Natural killer cell (primary cell): ENCODE results near the gene RSRC1. TPM values are rescaled to one million over a fixed set of nuclear protein-coding genes. Genes with fewer than 3 reads are reported as not detected.

ENCODE experiments used
- ATAC-seq, 3 donors: fragments of 150-1000 bp in 2 of 3; fragments of 200-7000 bp in 1 of 3; cut with Tn5 transposase; 1 replicate in 1 of 3; 2 replicates in 2 of 3; pipeline ENCODE4 v1.10.0; 2021; ENCODE audit warnings: mild to moderate bottlenecking in 2 of 3, moderate library complexity in 2 of 3
- DNase-seq, 2 donors: peaks; one replicate each; pipeline versions ENCODE4 v3.0.0 to v3.0.0-alpha.2; 2013 to 2021; ENCODE audit warnings: mixed read lengths in 1 of 2
- H3K27ac ChIP-seq: one replicate; pipeline ENCODE4 v1.5.1; 2013; ENCODE audit warnings: mild to moderate bottlenecking, low read length
- H3K27me3 ChIP-seq: one replicate; pipeline ENCODE4 v1.6.1; 2013; ENCODE audit warnings: low read length; ENCODE audit not compliant: control insufficient read depth, insufficient read depth
- H3K36me3 ChIP-seq: one replicate; pipeline ENCODE4 v1.6.1; 2013; ENCODE audit warnings: low read length; ENCODE audit not compliant: control insufficient read depth, insufficient read depth
- H3K4me1 ChIP-seq: one replicate; pipeline ENCODE4 v1.6.1; 2013; ENCODE audit warnings: low read length; ENCODE audit not compliant: control insufficient read depth, insufficient read depth
- H3K4me3 ChIP-seq: one replicate; pipeline ENCODE4 v1.5.1; 2013; ENCODE audit warnings: low read length
- H3K9me3 ChIP-seq: one replicate; pipeline ENCODE4 v1.6.1; 2013; ENCODE audit warnings: low read length; ENCODE audit not compliant: control insufficient read depth, insufficient read depth
- H3K27ac Mint-ChIP-seq, 2 donors: one replicate each; pipeline ENCODE4 v1.8.0; 2022; ENCODE audit warnings: mild to moderate bottlenecking in 2 of 2, mixed read lengths in 2 of 2, moderate library complexity in 1 of 2
- H3K27me3 Mint-ChIP-seq, 2 donors: one replicate each; pipeline ENCODE4 v1.8.0; 2022; ENCODE audit warnings: low read depth in 2 of 2, mixed read lengths in 2 of 2
- H3K36me3 Mint-ChIP-seq: one replicate; pipeline ENCODE4 v1.8.0; 2022; ENCODE audit warnings: mixed read lengths
- H3K4me1 Mint-ChIP-seq, 2 donors: one replicate each; pipeline ENCODE4 v1.8.0; 2022; ENCODE audit warnings: mixed read lengths in 2 of 2
- H3K4me3 Mint-ChIP-seq: one replicate; pipeline ENCODE4 v1.8.0; 2022; ENCODE audit warnings: mild to moderate bottlenecking, moderate library complexity, mixed read lengths
- H3K9me3 Mint-ChIP-seq, 2 donors: one replicate each; pipeline ENCODE4 v1.8.0; 2022; ENCODE audit warnings: mixed read lengths in 2 of 2
- CTCF ChIP-seq: fragments of 200-600 bp; IDR thresholded peaks from one replicate; pipeline ENCODE4 v1.8.0; 2022; ENCODE audit warnings: antibody characterized with exemption
- WGBS: methylation state at CpG from one replicate; pipeline ENCODE4 v1.1.7; 2013; ENCODE audit warnings: missing lambda C conversion rate; ENCODE audit not compliant: insufficient coverage; 5-methylcytosine and 5-hydroxymethylcytosine counted together
- intact Hi-C: fragments of 100-400 bp; cut with micrococcal nuclease; formaldehyde crosslinking; loops from one replicate; pipeline ENCODE4 v1.14.2; 2022
- total RNA-seq, 4 donors: library from RNA; stranded (reverse); fragments of 120-200 nt in 1 of 4; gene quantifications; one replicate each; pipeline versions ENCODE4 v1.2.3 to v1.2.4, GENCODE V29; 2013 to 2022

RSRC1 gene
- total RNA-seq, 3 donors from 2014 or later (not counting 1 experiment from before 2014, with no cell fraction given) = 37.3 to 41.1 (median 37.6) TPM

GRCh38 chr3:158471639-158472294, 361.9 kb downstream of the RSRC1 start:
- no peaks in the 10 kb centered on the region for H3K9me3 ChIP-seq
- intact Hi-C loops = no loop called here
- no peak overlapping the region for H3K27ac ChIP-seq
- H3K4me3 ChIP-seq = no peak overlapping the region
- H3K4me1 ChIP-seq = no peaks in the 10 kb centered on the region
- Mint-ChIP-seq H3K4me3 (no peak overlapping the region), H3K4me1 (no peaks in the 10 kb centered on the region), H3K9me3 (no peaks in the 10 kb centered on the region), H3K27me3 (no peaks in the 10 kb centered on the region), H3K27ac (no peak overlapping the region), H3K36me3 (no peaks in the 10 kb centered on the region)
- DNase-seq (no peak), ATAC-seq (no peak)
- H3K27me3 ChIP-seq = no peaks in the 10 kb centered on the region
- no peaks in the 10 kb centered on the region for H3K36me3 ChIP-seq
- no peak for TF ChIP-seq CTCF
- WGBS = 92% methylated on average over 1 of the region's 3 CpGs

DNA sequence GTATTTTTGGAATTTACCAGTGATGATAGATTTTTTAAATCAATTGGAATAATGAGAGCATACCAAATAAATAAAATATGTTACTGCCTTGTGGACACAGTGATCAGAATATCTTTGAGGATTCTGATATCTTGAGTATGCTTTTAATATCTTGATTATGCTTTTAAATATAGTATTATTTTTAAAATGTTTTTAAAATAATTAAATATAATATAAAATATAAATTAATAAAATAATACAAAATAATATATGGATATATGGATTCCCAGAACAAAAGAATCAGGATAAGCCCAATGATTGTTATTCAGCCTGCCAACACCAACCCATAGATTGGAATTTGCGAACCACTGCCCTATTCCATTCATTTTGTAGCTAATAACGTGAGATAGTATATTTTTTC, 369.2 kb downstream of the RSRC1 start:
- intact Hi-C loops = no loop called here

DNA sequence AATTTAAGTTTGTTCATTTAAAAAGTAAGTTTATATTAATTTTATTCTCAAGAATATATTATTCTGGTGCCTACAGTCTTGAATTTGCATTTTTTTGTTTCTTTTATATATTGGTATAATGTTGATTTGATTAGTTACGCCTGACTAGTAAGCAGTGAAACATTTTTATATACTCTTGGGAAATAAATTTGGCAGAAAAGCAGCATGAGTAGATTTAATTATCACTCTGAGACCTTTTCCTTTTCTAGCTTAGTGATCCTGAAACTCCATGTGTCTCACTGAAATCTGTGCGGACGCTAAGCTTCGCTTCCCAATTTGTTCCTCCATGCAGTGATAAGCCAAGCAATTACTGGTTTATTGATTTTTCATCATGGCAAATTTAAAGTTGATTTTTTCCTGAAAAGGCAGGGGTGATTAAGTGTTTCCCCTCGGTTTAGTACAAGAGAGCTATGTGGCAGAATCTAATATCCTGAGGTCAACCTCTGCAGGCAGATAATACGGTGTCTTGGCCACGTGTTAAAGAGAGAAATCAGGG, 373.9 kb downstream of the RSRC1 start:
- no peaks in the 10 kb centered on the region for H3K27me3 ChIP-seq
- H3K4me3 Mint-ChIP-seq = no peak overlapping the region
- H3K36me3 Mint-ChIP-seq = no peaks in the 10 kb centered on the region
- no peak overlapping the region for H3K4me3 ChIP-seq
- H3K27ac Mint-ChIP-seq = no peak overlapping the region
- WGBS = 85% methylated on average over 6 of the region's 7 CpGs
- H3K9me3 ChIP-seq = no peaks in the 10 kb centered on the region
- no peaks in the 10 kb centered on the region for H3K27me3 Mint-ChIP-seq
- DNase-seq (no peak), ATAC-seq (no peak)
- no peak overlapping the region for H3K27ac ChIP-seq
- H3K4me1 ChIP-seq = no peaks in the 10 kb centered on the region
- no peak for TF ChIP-seq CTCF
- H3K9me3 Mint-ChIP-seq = no peaks in the 10 kb centered on the region
- H3K36me3 ChIP-seq = no peaks in the 10 kb centered on the region
- intact Hi-C loops = no loop called here
- H3K4me1 Mint-ChIP-seq = peaks cover 5 to 6% of the 10 kb centered on the region in 2 donors

More for the DNA sequence above, 369.2 kb downstream of the RSRC1 start:
- H3K27ac Mint-ChIP-seq = no peak overlapping the region
- ATAC-seq = no peak
- no peaks in the 10 kb centered on the region for H3K9me3 Mint-ChIP-seq
- Histone ChIP-seq H3K4me1 (no peaks in the 10 kb centered on the region), H3K9me3 (no peaks in the 10 kb centered on the region), H3K36me3 (no peaks in the 10 kb centered on the region), H3K27ac (no peak overlapping the region), H3K27me3 (no peaks in the 10 kb centered on the region), H3K4me3 (no peak overlapping the region)
- WGBS = no CpG with 5 or more reads among the region's 2 CpGs
- no peak overlapping the region for H3K4me3 Mint-ChIP-seq
- DNase-seq = no peak
- H3K36me3 Mint-ChIP-seq = no peaks in the 10 kb centered on the region
- no peaks in the 10 kb centered on the region for H3K27me3 Mint-ChIP-seq
- TF ChIP-seq CTCF = no peak
- H3K4me1 Mint-ChIP-seq = peaks cover 4% of the 10 kb centered on the region in 2 donors

- no peaks in the 10 kb centered on the region for H3K27me3 ChIP-seq
- no peaks in the 10 kb centered on the region for H3K36me3 ChIP-seq
- no peaks in the 10 kb centered on the region for H3K4me1 ChIP-seq
- intact Hi-C loops = no loop called here
- no peak overlapping the region for H3K27ac Mint-ChIP-seq
- H3K4me3 ChIP-seq = no peak overlapping the region
- no peak overlapping the region for H3K27ac ChIP-seq
- no peaks in the 10 kb centered on the region for H3K27me3 Mint-ChIP-seq
- H3K4me1 Mint-ChIP-seq = peaks cover 5 to 6% of the 10 kb centered on the region in 2 donors
- H3K36me3 Mint-ChIP-seq = no peaks in the 10 kb centered on the region
- H3K9me3 ChIP-seq = no peaks in the 10 kb centered on the region
- H3K9me3 Mint-ChIP-seq = no peaks in the 10 kb centered on the region
- H3K4me3 Mint-ChIP-seq = no peak overlapping the region
- DNase-seq (no peak), ATAC-seq (no peak)
- no peak for TF ChIP-seq CTCF
Observed at GRCh38 chr3:158486200-158486599, 376.3 kb downstream of the RSRC1 start.
